ENCODE data around the gene MGRN1. TPM values are rescaled to one million over a fixed set of nuclear protein-coding genes. Genes with fewer than 3 reads are reported as not detected.

MGRN1 gene
- total RNA-seq, 4 donors from 2014 or later, result 37.5 to 59.1 (median 42.7) TPM

GRCh38 chr16:4668313-4668960 lies 43.8 kb downstream of the MGRN1 start:
- no peak for DNase-seq (ENCODE audit: low spot score in 2 of 2)
- 93 to 94% methylated on average over 10 of the region's 10 CpGs for WGBS, 2 donors

GRCh38 chr16:4673387-4674046 lies 48.9 kb downstream of the MGRN1 start:
- WGBS, 2 donors, result 75 to 77% methylated on average over 33 of the region's 33 CpGs
- peaks cover 0 to 94% (median 12%) of the 10 kb centered on the region in 3 donors for H3K36me3 ChIP-seq
- TF ChIP-seq POLR2A (IDR thresholded peaks at IDR 0.05), result no peak
- TF ChIP-seq CTCF (IDR thresholded peaks at IDR 0.05), result no peak
- no peak for TF ChIP-seq EP300 (IDR thresholded peaks at IDR 0.05)

More at GRCh38 chr16:4668313-4668960, 43.8 kb downstream of the MGRN1 start:
- Histone ChIP-seq H3K36me3 (peaks cover 0 to 100% (median 19%) of the 10 kb centered on the region in 3 donors), H3K27ac (no peak overlapping the region), H3K9me3 (no peaks in the 10 kb centered on the region), H3K27me3 (no peaks in the 10 kb centered on the region), H3K4me3 (no peak overlapping the region), H3K4me1 (peaks cover 0 to 20% (median 10%) of the 10 kb centered on the region in 4 donors)
- no peak for TF ChIP-seq EP300 (IDR thresholded peaks at IDR 0.05)
- TF ChIP-seq POLR2A (IDR thresholded peaks at IDR 0.05), result no peak
- TF ChIP-seq CTCF (IDR thresholded peaks at IDR 0.05), result no peak

GRCh38 chr16:4674926-4675530 lies 50.4 kb downstream of the MGRN1 start:
- Histone ChIP-seq H3K27me3 (no peaks in the 10 kb centered on the region), H3K4me1 (peaks cover 0 to 21% (median 4%) of the 10 kb centered on the region in 4 donors), H3K4me3 (no peak overlapping the region), H3K36me3 (peaks cover 0 to 94% (median 0%) of the 10 kb centered on the region in 3 donors), H3K27ac (no peak overlapping the region), H3K9me3 (no peaks in the 10 kb centered on the region)
- WGBS, 2 donors, result 95 to 96% methylated on average over 9 of the region's 9 CpGs
- no peak for DNase-seq (ENCODE audit: low spot score in 2 of 2)
- TF ChIP-seq CTCF (IDR thresholded peaks at IDR 0.05) (no peak), POLR2A (IDR thresholded peaks at IDR 0.05) (no peak), EP300 (IDR thresholded peaks at IDR 0.05) (no peak)

More at GRCh38 chr16:4673387-4674046, 48.9 kb downstream of the MGRN1 start:
- H3K27ac ChIP-seq, result peak overlapping the region in 1 of 4 donors; percentile 24
- H3K4me3 ChIP-seq, result no peak overlapping the region
- H3K9me3 ChIP-seq, result no peaks in the 10 kb centered on the region
- DNase-seq (ENCODE audit: low spot score in 2 of 2), result no peak
- peaks cover 0 to 9% (median 4%) of the 10 kb centered on the region in 4 donors for H3K4me1 ChIP-seq
- no peaks in the 10 kb centered on the region for H3K27me3 ChIP-seq

- H3K36me3 ChIP-seq, result peaks cover 0 to 93% (median 0%) of the 10 kb centered on the region in 3 donors
- no peak for DNase-seq (ENCODE audit: low spot score in 2 of 2)
- 70 to 81% methylated on average over 19 to 20 of the region's 23 CpGs for WGBS, 2 donors
- H3K27me3 ChIP-seq, result no peaks in the 10 kb centered on the region
- no peaks in the 10 kb centered on the region for H3K9me3 ChIP-seq
- TF ChIP-seq CTCF (IDR thresholded peaks at IDR 0.05), result no peak
- no peak for TF ChIP-seq POLR2A (IDR thresholded peaks at IDR 0.05)
- TF ChIP-seq EP300 (IDR thresholded peaks at IDR 0.05), result no peak
- H3K4me1 ChIP-seq, result peaks cover 0 to 28% (median 4%) of the 10 kb centered on the region in 4 donors
- H3K4me3 ChIP-seq, result no peak overlapping the region
- peak overlapping the region in 1 of 4 donors; percentile 21 for H3K27ac ChIP-seq
Observed at GRCh38 chr16:4675864-4676786, 51.5 kb downstream of the MGRN1 start.
